DMS53 (cell line): ENCODE measurements around the gene PTPRS.
"Not testable (repeated sequence)": the region's sequence is repeated elsewhere in the genome, so short reads cannot be mapped to it uniquely, and the experiment has no call there.

Experiments
- DNase-seq: peaks from one replicate; lab custom pipeline; 2025; lab: John Stamatoyannopoulos, UW

Gene PTPRS

DNA sequence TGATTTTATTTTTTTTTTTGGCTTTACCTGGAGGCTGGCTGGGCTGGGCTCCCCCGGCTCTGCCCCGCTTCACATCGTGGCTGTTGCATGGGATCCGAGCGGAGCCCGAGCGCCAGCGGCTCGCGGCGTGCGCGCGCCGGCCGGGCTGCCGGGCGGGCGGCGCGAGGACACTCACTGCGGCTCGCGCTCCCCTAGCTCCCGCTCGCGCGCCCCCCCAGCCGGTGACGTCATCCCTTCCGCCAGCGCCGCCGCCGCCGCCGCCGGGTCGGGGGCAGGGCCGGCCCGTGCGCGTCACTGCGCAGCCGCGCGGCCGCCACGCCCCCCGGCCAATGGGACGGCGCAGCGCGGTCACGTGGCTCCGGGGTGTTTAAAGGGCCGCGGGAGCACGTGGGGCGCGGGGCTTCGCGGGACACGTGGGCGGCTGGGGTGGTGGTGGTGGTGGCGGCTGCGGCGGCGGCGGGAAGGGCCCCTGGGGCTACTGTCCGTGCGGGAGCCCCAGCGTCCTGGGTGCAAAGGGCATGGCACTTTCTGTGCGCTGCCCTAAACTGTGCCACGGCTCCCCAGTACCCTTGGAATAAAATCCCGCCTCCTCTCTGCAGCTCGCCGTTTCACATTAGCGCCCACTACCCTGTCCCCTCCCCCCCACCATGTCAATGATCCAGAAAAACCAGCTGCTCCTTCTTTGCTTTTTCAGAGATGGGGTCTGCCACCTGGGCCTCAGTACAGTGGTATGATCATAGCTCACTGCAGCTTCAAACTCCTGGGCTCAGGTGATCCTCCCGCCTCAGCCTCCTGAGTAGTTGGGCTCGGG is at the start of gene PTPRS:
Gene PTPRS (minus strand): TSS at position 176 of the 811 bp plus-strand sequence. CDS start 54,672 bp downstream, outside the sequence.
- peak; percentile 26 for DNase-seq

- DNase-seq: no peak
Measured at GRCh38 chr19:5389353-5389752, 48.7 kb upstream of the PTPRS start.

DNA sequence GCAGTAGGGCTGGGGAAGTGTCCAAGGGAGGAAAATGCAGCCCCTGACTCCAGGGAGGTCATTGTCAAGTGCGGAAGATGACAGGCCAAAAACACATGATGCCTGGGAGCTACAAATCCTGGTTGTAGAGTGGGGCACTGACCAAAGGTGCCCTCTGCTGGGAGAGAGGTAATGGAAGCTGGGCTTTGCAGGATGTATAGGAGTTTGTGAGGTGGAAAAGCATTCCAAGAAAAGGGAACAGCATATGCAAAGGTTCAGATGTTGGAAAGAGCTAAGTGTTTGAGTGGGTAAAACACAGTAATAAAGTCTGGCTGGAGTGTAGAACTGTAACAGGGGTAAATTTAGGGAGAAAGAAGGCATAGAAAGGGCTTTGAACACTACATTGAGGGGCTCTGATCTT is 46.9 kb upstream of the PTPRS start:
- no peak for DNase-seq

DNA sequence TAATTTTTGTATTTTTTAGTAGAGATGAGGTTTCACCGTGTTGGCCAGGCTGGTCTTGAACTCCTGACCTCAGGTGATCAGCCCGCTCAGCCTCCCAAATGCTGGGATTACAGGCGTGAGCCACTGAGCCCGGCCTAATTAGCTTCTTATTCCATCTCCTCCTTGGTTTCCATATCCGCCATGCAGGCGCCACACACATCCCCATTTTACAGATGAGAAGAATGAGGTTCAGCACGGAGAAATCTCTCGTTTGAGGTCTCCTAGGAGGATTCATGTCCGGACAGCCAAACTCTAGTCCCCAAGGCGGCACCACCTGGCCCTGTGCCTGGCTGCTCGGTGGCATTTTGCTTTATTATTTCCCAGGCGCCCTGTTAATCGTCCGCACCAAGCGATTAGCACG is 46.2 kb upstream of the PTPRS start:
- no peak for DNase-seq

DNA sequence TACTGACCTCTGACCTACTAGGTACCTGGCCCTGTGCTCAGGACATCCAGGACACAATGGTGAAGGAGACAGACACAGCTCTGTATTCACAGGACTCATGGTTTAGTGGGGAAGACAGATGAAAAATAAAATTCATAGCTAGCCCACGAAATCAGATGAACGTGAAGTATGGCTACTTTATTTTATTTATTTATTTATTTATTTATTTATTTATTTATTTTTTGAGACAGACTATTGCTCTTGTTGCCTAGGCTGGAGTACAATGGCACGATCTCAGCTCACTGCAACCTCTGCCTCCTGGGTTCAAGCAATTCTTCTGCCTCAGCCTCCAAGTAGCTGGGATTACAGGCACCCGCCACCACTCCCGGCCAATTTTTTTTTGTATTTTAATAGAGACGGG is 40.6 kb upstream of the PTPRS start:
- DNase-seq: not testable (repeated sequence)

- no peak for DNase-seq
Measured at GRCh38 chr19:5380215-5380919, 39.8 kb upstream of the PTPRS start.

- no peak for DNase-seq
Measured at GRCh38 chr19:5376928-5377327, 36.3 kb upstream of the PTPRS start.

DNA sequence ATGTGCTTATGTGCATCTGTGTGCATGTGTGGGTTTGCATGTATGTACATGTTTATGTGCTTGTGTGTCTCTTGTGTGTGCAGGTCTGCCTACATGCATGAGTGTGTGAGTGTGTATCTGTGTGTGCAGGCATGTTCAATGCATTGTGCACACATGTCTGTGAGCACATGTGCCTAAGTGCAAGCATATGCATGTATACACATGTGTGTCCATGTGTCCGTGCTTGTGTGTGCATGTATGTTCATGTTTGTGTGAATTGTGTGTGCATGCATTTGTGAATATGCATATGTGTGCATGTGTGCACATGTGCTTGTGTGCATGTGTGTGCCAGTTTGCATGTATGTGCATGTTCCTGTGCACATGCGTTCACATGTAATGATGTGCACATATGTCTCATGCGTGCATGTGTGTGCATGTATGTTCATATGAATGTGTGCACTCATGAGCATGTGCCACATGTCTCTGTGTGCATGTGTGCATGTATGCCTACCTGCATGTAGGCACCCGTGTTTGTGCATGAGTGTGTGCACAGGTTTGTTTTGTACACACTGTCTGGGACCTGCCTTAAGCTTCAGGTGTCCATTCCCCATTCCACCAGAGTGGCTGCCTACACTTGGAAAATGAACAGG is 32.1 kb upstream of the PTPRS start:
- no peak for DNase-seq

GRCh38 chr19:5369962-5370367 is 29.4 kb upstream of the PTPRS start:
- DNase-seq: peak; percentile 38

DNA sequence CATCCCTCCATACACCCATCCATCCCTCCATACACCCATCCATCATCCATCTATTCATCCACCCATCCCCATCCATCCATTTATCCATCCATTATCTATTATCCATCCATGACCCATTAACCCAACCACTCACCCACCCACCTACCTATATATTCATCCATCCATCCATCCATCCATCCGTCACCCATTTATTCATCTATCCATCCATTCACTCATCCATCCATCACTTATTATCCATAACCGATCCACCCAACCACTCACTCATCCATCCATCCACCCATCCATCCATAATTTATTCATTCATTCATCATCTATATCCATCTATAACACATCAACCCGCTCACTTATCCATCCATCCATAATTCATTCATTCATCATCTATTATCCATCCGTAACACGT is 28.7 kb upstream of the PTPRS start:
- no peak for DNase-seq

DNA sequence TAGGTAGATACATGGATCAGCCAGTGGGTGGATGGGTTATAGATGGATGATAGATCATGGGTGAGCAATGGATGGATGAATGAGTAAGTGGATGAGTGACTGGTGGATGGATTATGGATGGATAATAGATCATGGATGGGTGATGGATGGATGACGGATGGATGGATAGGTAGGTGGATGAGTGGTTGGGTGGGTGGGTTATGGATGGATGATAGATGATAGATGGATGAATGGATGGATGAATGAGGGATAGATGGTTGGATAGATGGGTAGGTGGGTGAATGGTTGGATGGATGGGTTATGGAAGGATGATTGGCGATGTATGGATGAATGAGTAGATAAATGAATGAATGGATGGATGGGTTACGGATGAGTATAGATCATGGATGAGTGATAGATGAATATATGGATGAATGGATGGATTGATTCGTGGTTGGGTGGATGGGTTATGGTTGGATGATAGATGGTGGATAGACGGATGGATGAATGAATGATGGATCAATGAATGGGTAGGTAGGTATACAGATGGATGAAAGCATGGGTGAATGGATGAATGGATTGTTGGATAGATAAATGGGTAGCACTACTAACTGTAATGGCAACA is 27.0 kb upstream of the PTPRS start:
- DNase-seq: no peak

- DNase-seq: no peak
Measured at GRCh38 chr19:5365905-5366304, 25.3 kb upstream of the PTPRS start.

GRCh38 chr19:5364674-5365073 is 24.1 kb upstream of the PTPRS start:
- no peak for DNase-seq

GRCh38 chr19:5361839-5362238 is 21.2 kb upstream of the PTPRS start:
- DNase-seq: not testable (repeated sequence)

GRCh38 chr19:5361407-5361806 is 20.8 kb upstream of the PTPRS start:
- no peak for DNase-seq

DNA sequence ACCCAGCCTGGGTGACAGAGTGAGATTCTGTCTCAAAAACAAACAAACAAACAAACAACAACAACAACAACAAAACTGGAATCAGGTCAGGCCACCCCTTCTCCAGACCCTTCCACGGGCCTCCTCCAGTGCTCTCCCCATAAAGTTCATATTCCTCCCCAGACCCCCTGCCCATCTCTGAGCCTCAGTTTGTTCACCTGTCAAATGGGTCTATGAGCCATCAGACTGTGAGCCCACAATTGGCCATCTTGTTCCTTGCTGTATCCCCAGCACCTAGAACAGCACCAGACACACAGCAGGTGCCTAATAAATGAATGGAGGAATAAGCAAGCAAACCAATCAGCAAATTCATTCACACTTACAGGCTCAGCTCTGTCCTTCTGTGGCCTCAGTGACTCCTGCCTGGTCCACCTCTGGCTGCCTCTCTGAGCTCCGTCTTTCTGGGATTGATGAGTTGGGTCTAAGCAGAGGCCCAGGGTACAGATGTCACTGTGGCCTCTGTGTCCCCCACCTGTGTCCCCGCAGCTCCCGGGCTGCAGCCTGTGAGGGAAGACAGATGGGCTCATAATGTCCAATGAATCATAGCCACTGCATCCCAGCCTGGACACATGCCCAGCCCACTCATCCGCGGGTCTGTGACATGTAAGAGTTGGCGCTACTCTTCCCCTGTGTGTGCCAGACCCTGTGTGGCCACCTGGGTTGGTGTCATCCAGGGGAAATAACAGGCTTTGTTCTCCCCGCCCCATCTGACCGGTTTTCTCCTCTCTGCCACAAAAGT is 19.6 kb upstream of the PTPRS start:
- no peak for DNase-seq

DNA sequence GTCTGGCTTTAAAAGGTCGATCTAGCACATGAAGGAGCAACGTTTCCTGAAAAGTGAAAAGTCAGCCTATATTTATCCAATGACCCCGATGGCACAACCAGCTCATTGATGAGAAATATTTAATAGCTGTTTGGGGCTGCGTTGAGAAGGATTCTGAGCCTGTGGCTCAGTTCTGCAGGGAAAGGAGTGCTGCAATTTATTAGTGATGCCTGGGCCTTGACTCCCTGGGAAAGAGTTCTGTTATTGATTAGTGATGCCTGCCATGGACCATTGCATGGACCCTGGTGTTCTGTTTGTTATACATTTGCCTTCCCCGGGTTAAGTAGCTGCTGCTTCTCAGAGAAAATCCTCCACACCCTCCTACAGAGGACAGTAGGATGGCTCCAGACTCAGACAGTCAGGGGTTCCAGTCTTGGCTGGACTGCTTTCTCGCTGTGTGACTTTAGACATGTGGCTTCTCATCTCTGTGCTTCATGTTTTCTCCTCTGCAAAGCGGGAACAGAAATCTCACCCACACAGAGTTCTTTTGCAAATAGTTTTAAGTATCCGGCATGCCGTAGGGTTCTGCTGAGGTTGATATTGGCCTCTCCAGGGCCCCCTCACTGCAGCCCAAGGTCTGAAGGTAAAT is 17.7 kb upstream of the PTPRS start:
- DNase-seq: no peak

DNA sequence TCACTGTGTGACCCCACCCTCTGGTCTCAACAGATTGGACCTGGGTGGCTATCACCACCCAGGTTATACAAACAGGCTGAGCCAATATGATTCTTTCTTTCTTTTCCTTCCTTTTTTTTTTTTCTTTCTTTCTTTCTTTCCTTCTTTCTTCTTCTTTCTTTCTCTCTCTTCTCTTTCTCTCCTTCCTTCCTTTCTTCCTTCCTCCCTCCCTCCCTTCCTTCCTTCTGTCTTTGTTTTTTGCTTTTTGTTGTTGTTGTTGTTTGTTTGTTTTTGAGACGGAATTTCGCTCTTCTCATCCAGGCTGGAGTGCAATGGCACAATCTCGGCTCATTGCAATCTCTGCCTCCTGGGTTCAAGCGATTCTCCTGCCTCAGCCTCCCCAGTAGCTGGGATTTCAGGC is 17.0 kb upstream of the PTPRS start:
- no peak for DNase-seq

DNA sequence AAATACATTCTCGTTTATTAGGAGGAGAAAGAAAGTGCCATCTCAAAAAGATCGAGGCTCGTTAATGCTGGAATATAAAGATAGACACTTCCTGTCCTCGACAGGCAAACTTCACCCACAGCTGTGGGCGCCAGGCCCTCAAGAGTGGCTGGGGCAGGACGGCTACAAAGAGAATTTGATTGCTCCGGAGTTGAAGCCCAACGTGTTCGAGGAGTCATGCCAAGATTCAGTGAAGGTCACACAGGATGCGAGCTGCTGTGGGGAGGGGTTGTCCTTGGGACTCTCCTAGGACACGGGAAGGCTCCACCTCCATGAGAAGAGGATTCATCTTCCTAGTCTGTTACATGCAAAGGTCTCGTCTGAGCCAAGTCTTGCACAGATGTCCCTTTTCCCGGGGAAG is 16.3 kb upstream of the PTPRS start:
- no peak for DNase-seq

DNA sequence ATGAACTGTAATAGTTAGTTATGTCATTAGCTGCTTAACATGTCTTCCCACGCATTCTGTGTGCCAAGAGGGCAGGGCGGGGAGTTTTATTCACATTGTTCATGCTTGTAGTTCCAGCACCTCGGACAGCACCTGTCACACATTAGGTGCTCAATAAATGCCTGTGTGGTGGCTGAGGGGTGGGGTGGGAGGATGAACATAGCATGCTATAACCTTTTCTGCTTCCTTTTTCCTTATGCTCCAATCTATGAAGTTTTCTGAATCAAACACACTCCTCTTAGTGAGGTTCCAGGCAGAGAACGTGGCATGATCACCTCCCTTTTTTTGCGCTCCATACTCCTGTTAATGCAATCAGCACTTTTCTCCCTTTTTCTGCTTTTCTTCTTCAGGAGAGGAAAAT is 15.8 kb upstream of the PTPRS start:
- DNase-seq: no peak

DNA sequence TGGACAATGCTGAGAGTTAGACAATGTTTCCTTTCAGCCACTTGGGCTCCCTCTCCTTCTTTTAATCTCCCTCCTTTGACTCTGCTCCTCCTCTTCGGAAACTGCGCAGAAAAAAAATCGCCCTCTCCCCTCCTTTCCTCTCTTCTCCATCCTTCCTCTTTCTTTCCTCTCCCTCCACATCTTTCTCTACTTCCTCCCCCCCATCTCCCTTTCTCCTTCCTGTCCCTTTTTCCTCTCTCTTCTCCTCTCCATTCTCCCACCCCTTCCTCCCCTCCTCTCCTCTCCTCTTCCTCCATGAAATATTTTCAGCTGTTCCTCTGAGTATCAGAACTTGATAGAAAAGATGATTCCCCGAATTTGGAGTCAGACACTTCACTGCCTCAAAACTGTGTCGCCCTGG is 15.1 kb upstream of the PTPRS start:
- DNase-seq: no peak
